GM12891 (cell line): ENCODE measurements around the gene GLS.
A peak's percentile ranks its signal among the peaks of the same experiment; 100 is the strongest.

Experiments used
- PAX5 ChIP-seq: IDR thresholded peaks from 2 replicates; pipeline ENCODE4 v1.6.1; 2011; ENCODE audit warnings: low read length, moderate library complexity, mild to moderate bottlenecking; ENCODE audit not compliant: insufficient read depth, severe bottlenecking
- POLR2A ChIP-seq: IDR thresholded peaks from 2 replicates; pipeline ENCODE4 v1.6.1; 2011; ENCODE audit warnings: low read depth, low read length, control low read depth
- POLR2AphosphoS5 ChIP-seq: IDR thresholded peaks from 2 replicates; pipeline ENCODE4 v1.6.1; 2011; ENCODE audit warnings: low read depth, low read length, control low read depth
- POU2F2 ChIP-seq: IDR thresholded peaks from 2 replicates; pipeline ENCODE4 v1.6.1; 2011; ENCODE audit warnings: low read depth, mild to moderate bottlenecking, control low read depth, low read length, moderate library complexity
- SPI1 ChIP-seq: IDR thresholded peaks from 2 replicates; pipeline ENCODE4 v1.6.1; 2011; ENCODE audit warnings: low read depth, low read length, control low read depth
- TAF1 ChIP-seq: IDR thresholded peaks from 2 replicates; pipeline ENCODE4 v1.6.1; 2011; ENCODE audit warnings: low read depth, low read length, control low read depth

GRCh38 chr2:190843890-190844699, 36.5 kb upstream of the GLS start:
- TF ChIP-seq POU2F2 (no peak), POLR2A (no peak), POLR2AphosphoS5 (no peak), TAF1 (no peak), SPI1 (peak; percentile 74), PAX5 (no peak)
